WTC11 (cell line): ENCODE measurements around the gene IL20RA. TPM values are rescaled to one million over a fixed set of nuclear protein-coding genes. Genes with fewer than 3 reads are reported as not detected.
"Not testable (repeated sequence)": the region's sequence is repeated elsewhere in the genome, so short reads cannot be mapped to it uniquely, and the experiment has no call there.

ENCODE experiments used
- ATAC-seq: fragments of 200-7000 bp; cut with Tn5 transposase; 2 replicates; pipeline ENCODE4 v1.10.0; 2021; ENCODE audit warnings: mild to moderate bottlenecking, moderate library complexity
- CTCF ChIA-PET: fragments of 300-600 bp; sonication (Branson Sonifier 250); formaldehyde crosslinking; loops from one replicate; lab custom pipeline; 2021; ENCODE audit warnings: antibody characterized with exemption; lab: Charles Lee
- POLR2A ChIA-PET: fragments of 350-600 bp; sonication (Branson Sonifier 250); formaldehyde crosslinking; loops from one replicate; lab custom pipeline; 2021; ENCODE audit warnings: antibody characterized with exemption; lab: Charles Lee
- DNase-seq: peaks from one replicate; pipeline ENCODE4 v3.0.0; 2021; ENCODE audit warnings: low spot score
- H3K27ac Mint-ChIP-seq: 2 replicates; pipeline ENCODE4 v1.8.0; 2021; ENCODE audit warnings: mixed read lengths
- H3K27me3 Mint-ChIP-seq: 2 replicates; pipeline ENCODE4 v1.8.0; 2021; ENCODE audit warnings: low read depth, mild to moderate bottlenecking, moderate library complexity, mixed read lengths
- H3K36me3 Mint-ChIP-seq: 2 replicates; pipeline ENCODE4 v1.8.0; 2021; ENCODE audit warnings: mixed read lengths
- H3K4me1 Mint-ChIP-seq: 2 replicates; pipeline ENCODE4 v1.8.0; 2022; ENCODE audit warnings: mixed read lengths
- H3K4me3 Mint-ChIP-seq: 2 replicates; pipeline ENCODE4 v1.8.0; 2021; ENCODE audit warnings: mild to moderate bottlenecking, moderate library complexity, mixed read lengths
- H3K9me3 Mint-ChIP-seq: 2 replicates; pipeline ENCODE4 v1.8.0; 2021; ENCODE audit warnings: mixed read lengths
- CBFB ChIP-seq: sonication (generic); formaldehyde crosslinking; IDR thresholded peaks from 2 replicates; pipeline ENCODE4 v1.8.1; 2022; ENCODE audit warnings: mild to moderate bottlenecking, low read depth, missing genetic modification reagents
- CREM ChIP-seq: sonication (generic); formaldehyde crosslinking; IDR thresholded peaks from 2 replicates; pipeline ENCODE4 v1.8.1; 2022; ENCODE audit warnings: mild to moderate bottlenecking, missing genetic modification reagents, moderate library complexity
- FOXK1 ChIP-seq: sonication (generic); formaldehyde crosslinking; IDR thresholded peaks from 2 replicates; pipeline ENCODE4 v1.8.0; 2022; ENCODE audit warnings: mild to moderate bottlenecking, moderate library complexity, missing genetic modification reagents
- RELA ChIP-seq: sonication (generic); formaldehyde crosslinking; IDR thresholded peaks from 2 replicates; pipeline ENCODE4 v1.8.1; 2022; ENCODE audit warnings: missing genetic modification reagents, mild to moderate bottlenecking, borderline replicate concordance
- SMAD3 ChIP-seq: sonication (generic); formaldehyde crosslinking; IDR thresholded peaks from 2 replicates; pipeline ENCODE4 v1.8.0; 2022; ENCODE audit warnings: missing genetic modification reagents, mild to moderate bottlenecking, borderline replicate concordance
- TCF7 ChIP-seq: sonication (generic); formaldehyde crosslinking; IDR thresholded peaks from 2 replicates; pipeline ENCODE4 v1.8.0; 2022; ENCODE audit warnings: mild to moderate bottlenecking, low read depth, missing genetic modification reagents, moderate library complexity
- total RNA-seq: library from RNA; stranded (reverse); gene quantifications from 3 replicates; pipeline ENCODE4 v1.2.3, GENCODE V29; 2021
- TF ChIP-seq, protein P1 (sequence below): sonication (generic); formaldehyde crosslinking; IDR thresholded peaks from 2 replicates; pipeline ENCODE4 v1.8.0; 2023; ENCODE audit warnings: missing genetic modification reagents, mild to moderate bottlenecking, borderline replicate concordance
- TF ChIP-seq, protein P2 (sequence below): sonication (generic); formaldehyde crosslinking; IDR thresholded peaks from 2 replicates; pipeline ENCODE4 v1.8.1; 2022; ENCODE audit warnings: missing genetic modification reagents, borderline replicate concordance
- TF ChIP-seq, protein P3 (sequence below): sonication (generic); formaldehyde crosslinking; IDR thresholded peaks from 2 replicates; pipeline ENCODE4 v1.8.1; 2022; ENCODE audit warnings: low read depth, missing genetic modification reagents, borderline replicate concordance
- TF ChIP-seq, protein P4 (sequence below): sonication (generic); formaldehyde crosslinking; IDR thresholded peaks from 2 replicates; pipeline ENCODE4 v1.8.1; 2023; ENCODE audit warnings: mild to moderate bottlenecking, moderate library complexity, missing genetic modification reagents
- TF ChIP-seq, protein P5 (sequence below): fragments of 250-450 bp; sonication (Bioruptor Pico); IDR thresholded peaks from 2 replicates; pipeline ENCODE4 v1.9.0; 2021; ENCODE audit warnings: mild to moderate bottlenecking
- TF ChIP-seq, protein P6 (sequence below): sonication (generic); formaldehyde crosslinking; IDR thresholded peaks from 2 replicates; pipeline ENCODE4 v1.8.0; 2022; ENCODE audit warnings: mild to moderate bottlenecking, missing genetic modification reagents

IL20RA gene
- total RNA-seq, 1 experiment from 2014 or later: 1.3 TPM

DNA sequence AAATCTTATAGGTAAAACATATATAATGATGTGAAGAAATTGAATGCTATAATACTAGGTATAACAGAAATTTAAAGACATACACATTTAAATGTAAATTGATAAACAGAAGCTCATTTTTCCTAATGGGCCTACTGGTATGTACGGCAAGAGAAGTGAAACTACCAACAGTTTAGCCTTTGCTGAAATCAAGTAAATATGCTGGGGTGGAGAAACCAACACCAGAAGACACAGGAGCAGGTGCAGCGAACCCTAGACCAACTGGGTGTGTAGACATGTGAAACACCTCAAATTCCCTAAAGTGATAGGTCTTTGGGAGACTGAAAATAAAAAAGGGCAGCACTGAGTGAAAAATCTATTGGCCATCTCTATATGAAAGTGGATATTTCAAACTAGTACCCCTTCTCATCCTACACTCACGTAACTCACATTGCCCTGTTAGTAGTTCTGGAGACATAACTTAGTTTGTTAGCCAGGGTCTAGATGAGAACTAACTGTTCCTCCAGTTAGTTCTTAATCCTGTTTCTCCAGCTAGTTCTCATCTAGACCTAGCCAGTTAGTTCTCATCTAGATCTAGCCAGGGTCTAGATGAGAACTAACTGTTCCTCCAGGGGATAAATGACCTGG lies 69.6 kb downstream of the IL20RA start (continued):
- TF ChIP-seq, protein P1, sequence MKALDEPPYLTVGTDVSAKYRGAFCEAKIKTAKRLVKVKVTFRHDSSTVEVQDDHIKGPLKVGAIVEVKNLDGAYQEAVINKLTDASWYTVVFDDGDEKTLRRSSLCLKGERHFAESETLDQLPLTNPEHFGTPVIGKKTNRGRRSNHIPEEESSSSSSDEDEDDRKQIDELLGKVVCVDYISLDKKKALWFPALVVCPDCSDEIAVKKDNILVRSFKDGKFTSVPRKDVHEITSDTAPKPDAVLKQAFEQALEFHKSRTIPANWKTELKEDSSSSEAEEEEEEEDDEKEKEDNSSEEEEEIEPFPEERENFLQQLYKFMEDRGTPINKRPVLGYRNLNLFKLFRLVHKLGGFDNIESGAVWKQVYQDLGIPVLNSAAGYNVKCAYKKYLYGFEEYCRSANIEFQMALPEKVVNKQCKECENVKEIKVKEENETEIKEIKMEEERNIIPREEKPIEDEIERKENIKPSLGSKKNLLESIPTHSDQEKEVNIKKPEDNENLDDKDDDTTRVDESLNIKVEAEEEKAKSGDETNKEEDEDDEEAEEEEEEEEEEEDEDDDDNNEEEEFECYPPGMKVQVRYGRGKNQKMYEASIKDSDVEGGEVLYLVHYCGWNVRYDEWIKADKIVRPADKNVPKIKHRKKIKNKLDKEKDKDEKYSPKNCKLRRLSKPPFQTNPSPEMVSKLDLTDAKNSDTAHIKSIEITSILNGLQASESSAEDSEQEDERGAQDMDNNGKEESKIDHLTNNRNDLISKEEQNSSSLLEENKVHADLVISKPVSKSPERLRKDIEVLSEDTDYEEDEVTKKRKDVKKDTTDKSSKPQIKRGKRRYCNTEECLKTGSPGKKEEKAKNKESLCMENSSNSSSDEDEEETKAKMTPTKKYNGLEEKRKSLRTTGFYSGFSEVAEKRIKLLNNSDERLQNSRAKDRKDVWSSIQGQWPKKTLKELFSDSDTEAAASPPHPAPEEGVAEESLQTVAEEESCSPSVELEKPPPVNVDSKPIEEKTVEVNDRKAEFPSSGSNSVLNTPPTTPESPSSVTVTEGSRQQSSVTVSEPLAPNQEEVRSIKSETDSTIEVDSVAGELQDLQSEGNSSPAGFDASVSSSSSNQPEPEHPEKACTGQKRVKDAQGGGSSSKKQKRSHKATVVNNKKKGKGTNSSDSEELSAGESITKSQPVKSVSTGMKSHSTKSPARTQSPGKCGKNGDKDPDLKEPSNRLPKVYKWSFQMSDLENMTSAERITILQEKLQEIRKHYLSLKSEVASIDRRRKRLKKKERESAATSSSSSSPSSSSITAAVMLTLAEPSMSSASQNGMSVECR (CRISPR knock-in tag): no peak
- TF ChIP-seq RELA (CRISPR knock-in tag) (no peak), CREM (CRISPR knock-in tag) (no peak)
- TF ChIP-seq, protein P2, sequence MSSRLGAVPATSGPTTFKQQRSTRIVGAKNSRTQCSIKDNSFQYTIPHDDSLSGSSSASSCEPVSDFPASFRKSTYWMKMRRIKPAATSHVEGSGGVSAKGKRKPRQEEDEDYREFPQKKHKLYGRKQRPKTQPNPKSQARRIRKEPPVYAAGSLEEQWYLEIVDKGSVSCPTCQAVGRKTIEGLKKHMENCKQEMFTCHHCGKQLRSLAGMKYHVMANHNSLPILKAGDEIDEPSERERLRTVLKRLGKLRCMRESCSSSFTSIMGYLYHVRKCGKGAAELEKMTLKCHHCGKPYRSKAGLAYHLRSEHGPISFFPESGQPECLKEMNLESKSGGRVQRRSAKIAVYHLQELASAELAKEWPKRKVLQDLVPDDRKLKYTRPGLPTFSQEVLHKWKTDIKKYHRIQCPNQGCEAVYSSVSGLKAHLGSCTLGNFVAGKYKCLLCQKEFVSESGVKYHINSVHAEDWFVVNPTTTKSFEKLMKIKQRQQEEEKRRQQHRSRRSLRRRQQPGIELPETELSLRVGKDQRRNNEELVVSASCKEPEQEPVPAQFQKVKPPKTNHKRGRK: no peak
- TF ChIP-seq, protein P3, sequence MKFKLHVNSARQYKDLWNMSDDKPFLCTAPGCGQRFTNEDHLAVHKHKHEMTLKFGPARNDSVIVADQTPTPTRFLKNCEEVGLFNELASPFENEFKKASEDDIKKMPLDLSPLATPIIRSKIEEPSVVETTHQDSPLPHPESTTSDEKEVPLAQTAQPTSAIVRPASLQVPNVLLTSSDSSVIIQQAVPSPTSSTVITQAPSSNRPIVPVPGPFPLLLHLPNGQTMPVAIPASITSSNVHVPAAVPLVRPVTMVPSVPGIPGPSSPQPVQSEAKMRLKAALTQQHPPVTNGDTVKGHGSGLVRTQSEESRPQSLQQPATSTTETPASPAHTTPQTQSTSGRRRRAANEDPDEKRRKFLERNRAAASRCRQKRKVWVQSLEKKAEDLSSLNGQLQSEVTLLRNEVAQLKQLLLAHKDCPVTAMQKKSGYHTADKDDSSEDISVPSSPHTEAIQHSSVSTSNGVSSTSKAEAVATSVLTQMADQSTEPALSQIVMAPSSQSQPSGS (CRISPR knock-in tag): no peak

DNA sequence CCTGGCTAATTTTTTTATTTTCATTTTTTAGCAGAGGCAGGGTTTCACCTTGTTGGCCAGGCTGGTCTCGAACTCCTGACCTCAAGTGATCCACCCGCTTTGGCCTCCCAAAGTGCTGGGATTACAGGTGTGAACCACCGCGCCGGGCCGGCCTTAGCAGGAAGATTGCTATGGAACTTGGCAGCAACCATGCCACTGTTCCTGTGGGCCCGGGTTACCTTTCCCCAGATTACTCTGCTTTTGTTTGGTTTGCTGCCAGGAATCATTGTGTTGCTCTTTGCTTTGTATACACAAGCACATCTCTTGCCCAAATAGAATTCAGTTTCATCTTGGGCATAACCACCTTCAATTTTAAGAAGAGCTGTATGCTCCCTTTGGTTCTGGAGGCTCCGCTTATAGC lies 71.0 kb downstream of the IL20RA start:
- POLR2A ChIA-PET, H3K27me3 Mint-ChIP-seq, H3K9me3 Mint-ChIP-seq, H3K4me3 Mint-ChIP-seq, CTCF ChIA-PET, H3K36me3 Mint-ChIP-seq, ATAC-seq, DNase-seq, H3K27ac Mint-ChIP-seq: not testable (repeated sequence)
- peaks cover 17% of the 10 kb centered on the region for H3K4me1 Mint-ChIP-seq

DNA sequence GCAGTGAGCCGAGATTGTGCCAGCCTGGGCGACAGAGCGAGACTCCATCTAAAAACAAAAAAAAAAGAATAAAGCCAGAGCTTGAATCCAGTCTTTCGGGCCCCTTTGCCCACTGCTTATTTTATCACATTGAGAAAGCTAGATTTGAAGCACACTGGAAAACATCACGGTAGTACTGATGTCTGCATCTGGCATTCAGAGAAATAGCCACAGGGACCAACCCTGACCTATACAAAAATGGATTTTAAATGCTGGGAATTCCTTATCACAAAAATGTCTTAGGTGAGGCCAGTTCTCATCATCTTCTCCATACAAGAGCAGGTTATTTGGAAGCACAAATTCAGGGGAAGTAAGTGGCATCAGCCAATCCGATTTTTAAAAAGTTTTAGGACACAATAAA lies 73.2 kb downstream of the IL20RA start:
- no peak for TF ChIP-seq CREM (CRISPR knock-in tag)
- no peak for TF ChIP-seq FOXK1 (CRISPR knock-in tag)
- TF ChIP-seq, protein P2: no peak
- TF ChIP-seq CBFB (CRISPR knock-in tag): no peak
- TF ChIP-seq, protein P4, sequence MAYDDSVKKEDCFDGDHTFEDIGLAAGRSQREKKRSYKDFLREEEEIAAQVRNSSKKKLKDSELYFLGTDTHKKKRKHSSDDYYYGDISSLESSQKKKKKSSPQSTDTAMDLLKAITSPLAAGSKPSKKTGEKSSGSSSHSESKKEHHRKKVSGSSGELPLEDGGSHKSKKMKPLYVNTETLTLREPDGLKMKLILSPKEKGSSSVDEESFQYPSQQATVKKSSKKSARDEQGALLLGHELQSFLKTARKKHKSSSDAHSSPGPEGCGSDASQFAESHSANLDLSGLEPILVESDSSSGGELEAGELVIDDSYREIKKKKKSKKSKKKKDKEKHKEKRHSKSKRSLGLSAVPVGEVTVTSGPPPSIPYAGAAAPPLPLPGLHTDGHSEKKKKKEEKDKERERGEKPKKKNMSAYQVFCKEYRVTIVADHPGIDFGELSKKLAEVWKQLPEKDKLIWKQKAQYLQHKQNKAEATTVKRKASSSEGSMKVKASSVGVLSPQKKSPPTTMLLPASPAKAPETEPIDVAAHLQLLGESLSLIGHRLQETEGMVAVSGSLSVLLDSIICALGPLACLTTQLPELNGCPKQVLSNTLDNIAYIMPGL: no peak
- TF ChIP-seq, protein P5, sequence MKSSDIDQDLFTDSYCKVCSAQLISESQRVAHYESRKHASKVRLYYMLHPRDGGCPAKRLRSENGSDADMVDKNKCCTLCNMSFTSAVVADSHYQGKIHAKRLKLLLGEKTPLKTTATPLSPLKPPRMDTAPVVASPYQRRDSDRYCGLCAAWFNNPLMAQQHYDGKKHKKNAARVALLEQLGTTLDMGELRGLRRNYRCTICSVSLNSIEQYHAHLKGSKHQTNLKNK: no peak
- no peak for TF ChIP-seq TCF7 (CRISPR knock-in tag)
- no peak for TF ChIP-seq SMAD3 (CRISPR knock-in tag)
- TF ChIP-seq, protein P6, sequence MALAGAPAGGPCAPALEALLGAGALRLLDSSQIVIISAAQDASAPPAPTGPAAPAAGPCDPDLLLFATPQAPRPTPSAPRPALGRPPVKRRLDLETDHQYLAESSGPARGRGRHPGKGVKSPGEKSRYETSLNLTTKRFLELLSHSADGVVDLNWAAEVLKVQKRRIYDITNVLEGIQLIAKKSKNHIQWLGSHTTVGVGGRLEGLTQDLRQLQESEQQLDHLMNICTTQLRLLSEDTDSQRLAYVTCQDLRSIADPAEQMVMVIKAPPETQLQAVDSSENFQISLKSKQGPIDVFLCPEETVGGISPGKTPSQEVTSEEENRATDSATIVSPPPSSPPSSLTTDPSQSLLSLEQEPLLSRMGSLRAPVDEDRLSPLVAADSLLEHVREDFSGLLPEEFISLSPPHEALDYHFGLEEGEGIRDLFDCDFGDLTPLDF (CRISPR knock-in tag): no peak
- TF ChIP-seq, all 79 proteins: peak for 0
- H3K9me3 Mint-ChIP-seq: peaks cover 3% of the 10 kb centered on the region; the same call in 1 of the 2 replicates
- no peak for ATAC-seq
- no peaks in the 10 kb centered on the region for H3K27me3 Mint-ChIP-seq
- DNase-seq: no peak
- H3K36me3 Mint-ChIP-seq: no peaks in the 10 kb centered on the region; the same call in 1 of the 2 replicates
- peaks cover 10% of the 10 kb centered on the region for H3K4me1 Mint-ChIP-seq
- POLR2A ChIA-PET: no interaction called here
- no peak overlapping the region for H3K4me3 Mint-ChIP-seq
- CTCF ChIA-PET: interaction anchor here (1.1 to 4.0 kb wide), 3 partner anchors 42 to 327 kb away, joined by 3 to 19 read pairs (median 3); no protein-coding TSS in a partner anchor
- H3K27ac Mint-ChIP-seq: no peak overlapping the region
